GM18870 (cell line): ENCODE data around the gene DOCK2.
A peak's percentile ranks its signal among the peaks of the same experiment; 100 is the strongest.
"Not testable (repeated sequence)": the region's sequence is repeated elsewhere in the genome, so short reads cannot be mapped to it uniquely, and the experiment has no call there.

Experiments
- ATAC-seq: cut with Tn5 transposase; IDR thresholded peaks from one replicate; pipeline ENCODE4 v1.9.1; 2021; ENCODE audit warnings: moderate library complexity; ENCODE audit not compliant: unreplicated experiment

Gene DOCK2

GRCh38 chr5:169811680-169812079 is 174.6 kb downstream of the DOCK2 start:
- no peak for ATAC-seq

DNA sequence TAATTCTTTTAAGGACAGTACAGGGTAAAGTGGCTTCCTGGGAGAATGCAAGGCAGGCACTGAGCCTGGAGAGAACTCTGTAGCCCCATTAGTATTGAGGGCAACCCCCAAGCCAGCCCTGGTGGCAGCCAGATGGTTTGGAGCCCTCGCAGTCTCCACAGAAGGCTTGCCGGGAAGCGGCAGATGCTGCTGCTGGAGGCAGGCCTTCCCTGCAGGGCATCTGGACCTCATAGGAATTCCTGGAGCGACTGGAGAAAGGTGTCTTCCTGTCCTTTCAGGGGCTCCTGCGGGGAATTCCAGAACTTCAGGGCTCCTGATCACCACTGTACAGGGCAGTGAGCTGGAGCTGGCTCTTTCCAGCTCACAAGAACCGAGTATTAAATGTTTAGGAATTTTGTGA is 175.7 kb downstream of the DOCK2 start:
- no peak for ATAC-seq

DNA sequence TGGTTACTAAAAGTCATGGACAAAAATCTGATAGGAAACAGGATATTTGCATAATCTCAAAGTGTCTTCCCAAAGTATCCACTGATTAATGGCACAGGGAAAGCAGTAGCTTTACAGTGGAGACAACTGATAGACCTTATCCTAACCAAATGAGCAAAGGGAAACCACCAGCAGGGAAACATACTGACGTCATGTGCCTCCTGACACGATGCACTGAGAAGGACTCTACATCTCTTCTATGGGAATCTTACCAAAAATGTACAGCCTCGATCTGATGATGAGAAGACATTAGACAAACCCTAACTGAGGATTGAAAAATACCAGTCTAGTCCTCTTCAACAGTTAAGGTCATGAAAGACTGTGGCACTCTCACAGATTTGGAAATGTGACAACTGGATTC is 177.0 kb downstream of the DOCK2 start:
- ATAC-seq, result no peak

DNA sequence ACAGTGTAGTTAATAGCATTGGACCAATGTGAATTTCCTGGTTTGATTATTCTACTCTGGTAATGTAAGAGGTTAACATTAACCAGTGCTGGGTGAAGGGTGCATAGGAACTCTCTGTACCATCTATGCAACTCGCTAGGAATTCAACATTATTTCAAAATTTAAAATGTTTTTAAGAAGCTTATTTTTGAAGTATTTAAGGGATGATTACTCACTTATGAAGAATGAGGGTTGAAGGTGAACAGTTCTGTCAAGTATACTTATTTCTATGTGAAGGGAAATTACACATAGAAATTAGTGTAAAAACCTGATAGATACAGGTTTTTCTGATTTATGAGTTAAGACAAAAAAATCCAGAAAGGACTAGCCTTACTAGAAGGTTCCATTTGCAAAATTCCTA is 177.4 kb downstream of the DOCK2 start:
- ATAC-seq, result no peak

GRCh38 chr5:169817031-169817430 is 180.0 kb downstream of the DOCK2 start:
- ATAC-seq, result no peak

- no peak for ATAC-seq
These were observed 189.5 kb downstream of the DOCK2 start for GRCh38 chr5:169826618-169827017.

- no peak for ATAC-seq
These were observed 190.7 kb downstream of the DOCK2 start for GRCh38 chr5:169827769-169828168.

DNA sequence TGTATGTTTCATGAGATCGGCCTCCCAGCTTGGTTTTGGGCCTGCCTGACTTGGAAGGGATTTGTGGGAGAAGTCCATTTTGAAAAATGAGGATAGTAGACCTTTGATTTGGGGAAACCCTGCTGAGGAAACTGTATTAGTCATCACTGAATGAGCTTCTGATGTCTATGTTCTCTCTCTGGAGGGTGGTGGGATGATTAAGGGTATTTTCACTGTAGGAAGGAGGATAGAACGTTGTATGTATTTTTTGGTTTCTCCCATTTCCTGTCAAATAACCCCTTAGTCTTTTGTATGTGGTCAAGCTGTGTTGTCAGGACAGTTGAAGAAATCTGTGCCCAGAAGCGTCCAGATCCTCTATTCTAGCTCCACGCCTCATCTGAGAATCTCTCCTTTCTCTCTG is 191.3 kb downstream of the DOCK2 start:
- ATAC-seq, result no peak

DNA sequence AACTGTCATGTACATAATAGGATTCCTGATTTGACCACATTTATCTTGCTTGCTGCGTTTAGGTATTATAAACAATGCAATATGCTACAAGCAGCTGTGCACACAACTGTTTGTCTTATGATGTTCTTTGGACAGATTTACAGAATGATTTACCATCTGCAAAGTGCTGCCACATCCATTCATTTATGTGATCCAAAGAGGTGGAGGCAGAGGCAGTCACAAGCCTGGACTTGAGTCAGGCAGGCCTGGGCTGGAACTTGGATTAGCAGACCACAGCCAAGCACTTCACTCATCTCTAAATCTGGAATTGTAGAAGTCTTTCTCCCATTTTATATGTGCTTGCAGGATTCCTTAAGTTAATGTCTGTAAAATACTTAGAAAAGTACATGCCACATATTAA is 194.3 kb downstream of the DOCK2 start:
- no peak for ATAC-seq

DNA sequence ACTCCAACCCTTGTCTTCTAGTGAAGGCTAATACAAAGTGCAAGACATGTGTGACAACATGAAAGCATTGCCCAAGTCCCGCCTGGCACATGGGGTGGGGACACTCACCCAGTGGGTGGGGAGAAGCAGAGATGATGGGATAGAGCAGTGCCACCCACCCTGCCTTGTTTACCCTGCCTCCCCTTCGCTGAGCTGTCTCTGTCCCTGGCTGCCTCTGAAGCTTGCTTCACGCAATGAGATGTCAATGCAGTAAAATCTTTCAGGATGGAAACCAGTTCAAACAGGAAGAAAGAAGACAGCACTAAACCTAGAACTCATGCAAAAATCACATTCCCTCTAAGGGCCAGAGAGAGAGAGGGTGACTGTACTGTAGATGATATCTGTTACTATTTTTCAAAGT is 195.2 kb downstream of the DOCK2 start:
- no peak for ATAC-seq

GRCh38 chr5:169832845-169833244 is 195.8 kb downstream of the DOCK2 start:
- no peak for ATAC-seq

GRCh38 chr5:169833681-169834292 is 196.7 kb downstream of the DOCK2 start:
- not testable (repeated sequence) for ATAC-seq

DNA sequence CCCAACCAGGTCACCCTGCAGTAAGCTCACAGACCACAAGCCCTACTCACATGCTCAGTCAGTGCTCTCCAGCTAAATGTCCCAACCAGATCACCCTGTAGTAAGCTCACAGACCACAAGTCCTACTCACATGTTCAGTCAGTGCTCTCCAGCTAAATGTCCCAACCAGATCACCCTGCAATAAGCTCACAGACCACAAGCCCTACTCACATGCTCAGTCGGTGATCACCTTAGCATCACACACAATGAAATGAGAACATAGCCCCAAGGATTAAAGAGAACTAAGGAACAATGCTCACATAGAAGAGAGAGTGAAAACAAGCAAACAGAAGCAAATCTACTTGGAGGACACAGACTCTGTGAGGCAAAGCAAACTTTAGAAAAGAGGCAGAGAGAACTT is 197.5 kb downstream of the DOCK2 start:
- not testable (repeated sequence) for ATAC-seq

GRCh38 chr5:169836835-169837536 is 199.9 kb downstream of the DOCK2 start:
- ATAC-seq, result no peak

- ATAC-seq, result no peak
These were observed 200.6 kb downstream of the DOCK2 start for GRCh38 chr5:169837686-169838085.

- ATAC-seq, result peak; percentile 80
These were observed 201.6 kb downstream of the DOCK2 start for GRCh38 chr5:169838688-169839087.

DNA sequence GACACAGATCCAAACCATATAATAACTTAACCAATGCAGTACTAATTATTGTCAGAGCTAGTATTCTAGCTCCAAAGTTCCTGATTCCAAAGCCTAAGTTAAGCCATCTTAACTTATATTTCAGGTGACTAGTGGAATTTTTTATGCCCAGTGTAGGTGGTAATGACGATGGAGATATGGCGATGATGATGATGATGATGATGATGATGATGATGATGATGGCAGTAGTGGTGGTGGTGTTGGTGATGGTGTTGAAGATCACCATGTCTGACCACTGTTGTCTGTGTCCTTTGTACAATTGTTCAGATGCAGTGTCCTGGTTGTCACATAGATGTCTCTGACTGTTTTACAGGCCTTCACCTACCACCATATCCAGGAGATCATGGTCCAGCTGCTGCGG is 203.3 kb downstream of the DOCK2 start:
- no peak for ATAC-seq

GRCh38 chr5:169842699-169843098 is 205.6 kb downstream of the DOCK2 start:
- ATAC-seq, result no peak

DNA sequence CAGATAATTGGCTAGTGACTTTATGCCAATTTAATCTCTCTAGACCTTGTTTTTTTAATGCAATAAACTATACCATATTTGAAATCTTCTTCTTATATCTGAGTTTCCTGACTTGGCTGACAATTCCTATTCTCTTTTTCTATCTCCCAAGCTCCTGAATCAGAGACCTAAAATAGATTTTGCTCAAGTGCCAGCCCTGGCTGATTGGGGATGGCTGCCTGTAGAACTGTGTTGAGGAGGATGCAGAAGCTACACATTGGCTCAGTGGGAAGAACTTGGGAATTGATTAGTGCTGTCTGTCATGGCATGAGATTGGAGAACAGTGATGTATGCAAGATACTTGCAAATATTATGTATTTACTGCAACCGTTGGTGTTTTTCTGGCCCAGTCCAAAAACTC is 210.4 kb downstream of the DOCK2 start:
- no peak for ATAC-seq

GRCh38 chr5:169848271-169848670 is 211.2 kb downstream of the DOCK2 start:
- no peak for ATAC-seq

- no peak for ATAC-seq
These were observed 211.7 kb downstream of the DOCK2 start for GRCh38 chr5:169848792-169849191.

DNA sequence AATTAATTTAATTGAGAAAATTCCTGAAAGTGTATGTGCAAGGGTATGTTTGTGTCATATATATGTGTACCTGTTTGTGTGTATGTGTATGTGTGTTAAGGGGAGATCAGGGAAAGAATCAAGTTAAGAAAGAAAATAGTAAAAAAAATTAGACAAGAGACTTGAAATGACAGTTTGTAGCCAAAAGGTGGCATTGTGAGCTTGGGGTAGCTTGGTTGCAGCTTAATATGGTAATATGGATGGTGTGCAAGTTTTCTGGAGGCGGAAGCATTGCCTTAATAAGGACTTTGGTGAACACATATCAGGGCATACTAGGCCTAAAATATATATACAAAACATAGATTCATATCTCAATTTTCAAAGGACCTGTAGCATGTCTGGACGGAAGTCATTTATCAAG is 213.3 kb downstream of the DOCK2 start:
- ATAC-seq, result no peak

DNA sequence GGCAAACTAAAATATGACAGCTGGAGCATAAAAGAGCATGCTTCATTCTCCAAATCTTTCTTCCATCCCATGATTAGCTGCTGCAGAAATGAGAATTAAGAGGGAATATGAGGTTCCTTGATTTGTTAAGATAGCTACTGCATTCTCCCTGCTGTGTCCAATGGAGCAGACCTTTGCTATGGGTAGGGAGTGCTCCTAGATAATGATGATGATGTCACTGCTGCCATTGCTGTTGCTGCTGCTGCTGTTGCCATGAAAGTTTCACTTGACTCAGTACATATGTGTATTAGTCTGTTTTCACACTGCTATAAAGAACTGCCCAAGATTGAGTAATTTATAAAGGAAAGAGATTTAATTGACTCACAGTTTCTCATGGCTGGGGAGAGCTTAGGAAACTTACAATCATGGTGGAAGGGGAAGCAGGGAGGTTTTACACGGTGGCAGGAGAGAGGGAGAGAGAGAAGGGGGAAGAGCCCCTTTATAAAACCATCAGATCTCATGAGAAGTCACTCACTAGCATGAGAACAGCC is 214.3 kb downstream of the DOCK2 start:
- no peak for ATAC-seq
